WERI-Rb-1 (cell line): ENCODE measurements around the gene ANAPC5.
"Not testable (repeated sequence)": the region's sequence is repeated elsewhere in the genome, so short reads cannot be mapped to it uniquely, and the experiment has no call there.

ENCODE experiments used
- DNase-seq: peaks from one replicate; pipeline ENCODE4 v3.0.0-alpha.2; 2020
- H3K27ac ChIP-seq: fragments of 250-450 bp; sonication (Bioruptor Pico); 2 replicates; pipeline ENCODE4 v1.5.1; 2020; ENCODE audit warnings: mild to moderate bottlenecking, moderate library complexity
- H3K27me3 ChIP-seq: fragments of 250-450 bp; sonication (Bioruptor Pico); 2 replicates; pipeline ENCODE4 v1.5.1; 2021; ENCODE audit warnings: mild to moderate bottlenecking, low read depth, moderate library complexity; ENCODE audit not compliant: insufficient read depth, severe bottlenecking
- H3K36me3 ChIP-seq: fragments of 250-450 bp; sonication (Bioruptor Pico); 2 replicates; pipeline ENCODE4 v1.5.1; 2020; ENCODE audit warnings: mild to moderate bottlenecking, moderate library complexity
- H3K4me3 ChIP-seq: 2 replicates; pipeline ENCODE4 v1.5.1; 2011; ENCODE audit warnings: low read depth, mild to moderate bottlenecking, control low read depth, low read length
- H3K9me3 ChIP-seq: fragments of 250-450 bp; sonication (Bioruptor Pico); 2 replicates; pipeline ENCODE4 v1.5.1; 2021; ENCODE audit warnings: mild to moderate bottlenecking, moderate library complexity; ENCODE audit not compliant: severe bottlenecking
- TF ChIP-seq, protein P1 (sequence below): IDR thresholded peaks from 2 replicates; pipeline ENCODE4 v1.5.1; 2011; ENCODE audit warnings: low read depth, mild to moderate bottlenecking, control low read depth, inconsistent platforms, low read length

Gene ANAPC5

GRCh38 chr12:121314431-121314830 is 37.8 kb downstream of the ANAPC5 start:
- no peak for DNase-seq
- TF ChIP-seq, protein P1, sequence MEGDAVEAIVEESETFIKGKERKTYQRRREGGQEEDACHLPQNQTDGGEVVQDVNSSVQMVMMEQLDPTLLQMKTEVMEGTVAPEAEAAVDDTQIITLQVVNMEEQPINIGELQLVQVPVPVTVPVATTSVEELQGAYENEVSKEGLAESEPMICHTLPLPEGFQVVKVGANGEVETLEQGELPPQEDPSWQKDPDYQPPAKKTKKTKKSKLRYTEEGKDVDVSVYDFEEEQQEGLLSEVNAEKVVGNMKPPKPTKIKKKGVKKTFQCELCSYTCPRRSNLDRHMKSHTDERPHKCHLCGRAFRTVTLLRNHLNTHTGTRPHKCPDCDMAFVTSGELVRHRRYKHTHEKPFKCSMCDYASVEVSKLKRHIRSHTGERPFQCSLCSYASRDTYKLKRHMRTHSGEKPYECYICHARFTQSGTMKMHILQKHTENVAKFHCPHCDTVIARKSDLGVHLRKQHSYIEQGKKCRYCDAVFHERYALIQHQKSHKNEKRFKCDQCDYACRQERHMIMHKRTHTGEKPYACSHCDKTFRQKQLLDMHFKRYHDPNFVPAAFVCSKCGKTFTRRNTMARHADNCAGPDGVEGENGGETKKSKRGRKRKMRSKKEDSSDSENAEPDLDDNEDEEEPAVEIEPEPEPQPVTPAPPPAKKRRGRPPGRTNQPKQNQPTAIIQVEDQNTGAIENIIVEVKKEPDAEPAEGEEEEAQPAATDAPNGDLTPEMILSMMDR = no peak
- H3K9me3 ChIP-seq = no peaks in the 10 kb centered on the region
- H3K4me3 ChIP-seq = no peak overlapping the region
- peaks cover 38% of the 10 kb centered on the region for H3K36me3 ChIP-seq
- no peak overlapping the region for H3K27ac ChIP-seq
- H3K27me3 ChIP-seq = no peaks in the 10 kb centered on the region

GRCh38 chr12:121310231-121310630 is 42.0 kb downstream of the ANAPC5 start:
- not testable (repeated sequence) for H3K27me3 ChIP-seq, DNase-seq, H3K4me3 ChIP-seq, H3K9me3 ChIP-seq, H3K27ac ChIP-seq
- H3K36me3 ChIP-seq = peaks cover 27% of the 10 kb centered on the region

GRCh38 chr12:121307397-121307796 is 44.8 kb downstream of the ANAPC5 start:
- not testable (repeated sequence) for H3K27me3 ChIP-seq, H3K4me3 ChIP-seq, H3K27ac ChIP-seq, H3K9me3 ChIP-seq, DNase-seq
- H3K36me3 ChIP-seq = peaks cover 27% of the 10 kb centered on the region

- Histone ChIP-seq H3K27me3 (no peaks in the 10 kb centered on the region), H3K4me3 (no peak overlapping the region), H3K36me3 (peaks cover 12% of the 10 kb centered on the region), H3K27ac (no peak overlapping the region), H3K9me3 (no peaks in the 10 kb centered on the region)
- DNase-seq = no peak
- TF ChIP-seq, protein P1 = no peak
These were observed 47.9 kb downstream of the ANAPC5 start for GRCh38 chr12:121304306-121304705.

GRCh38 chr12:121301876-121302275 is 50.3 kb downstream of the ANAPC5 start:
- Histone ChIP-seq H3K4me3 (no peak overlapping the region), H3K9me3 (no peaks in the 10 kb centered on the region), H3K27me3 (no peaks in the 10 kb centered on the region), H3K27ac (no peak overlapping the region), H3K36me3 (peaks cover 3% of the 10 kb centered on the region; the same call in 1 of the 2 replicates)
- no peak for DNase-seq
- TF ChIP-seq, protein P1 = no peak

GRCh38 chr12:121300083-121300819 is 52.0 kb downstream of the ANAPC5 start:
- Histone ChIP-seq H3K27ac (no peak overlapping the region), H3K9me3 (no peaks in the 10 kb centered on the region), H3K4me3 (no peak overlapping the region), H3K27me3 (no peaks in the 10 kb centered on the region), H3K36me3 (peaks cover 4% of the 10 kb centered on the region; the same call in 1 of the 2 replicates)
- no peak for DNase-seq
- TF ChIP-seq, protein P1 = no peak

DNA sequence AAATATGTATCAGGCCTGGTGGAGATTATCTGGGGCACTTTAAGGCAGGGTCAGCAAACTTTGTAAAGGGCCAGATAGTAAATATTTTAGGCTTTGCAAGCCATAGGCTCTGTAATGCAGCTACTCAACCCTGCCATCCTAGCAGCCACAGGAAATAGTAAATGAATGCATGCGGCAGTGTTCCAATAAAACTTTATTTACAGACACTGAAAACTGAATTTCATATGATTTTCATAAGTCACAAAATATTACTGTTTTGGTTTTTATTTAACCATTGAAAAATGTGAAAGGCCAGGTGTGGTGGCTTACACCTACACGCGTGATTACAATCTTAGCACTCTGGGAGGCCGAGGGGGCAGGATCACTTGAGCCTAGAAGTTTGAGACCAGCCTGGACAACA is 52.5 kb downstream of the ANAPC5 start:
- H3K27ac ChIP-seq = no peak overlapping the region

DNA sequence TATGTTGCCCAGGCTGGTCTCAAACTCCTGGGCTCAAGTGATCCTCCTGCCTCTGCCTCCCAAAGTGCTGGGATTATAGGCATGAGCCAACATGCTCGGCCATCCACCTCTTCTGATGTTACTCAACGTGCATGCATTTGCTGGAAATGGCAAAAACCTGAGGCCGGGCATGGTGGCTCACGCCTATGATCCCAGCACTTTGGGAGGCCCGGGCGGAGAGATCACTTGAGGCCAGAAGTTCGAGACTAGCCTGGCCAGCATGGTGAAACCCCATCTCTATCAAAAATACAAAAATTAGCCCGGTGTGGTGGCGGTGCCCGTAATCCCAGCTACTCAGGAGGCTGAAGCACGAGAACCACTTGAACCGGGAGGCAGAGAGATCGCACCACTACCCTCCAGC is 53.8 kb downstream of the ANAPC5 start:
- not testable (repeated sequence) for H3K36me3 ChIP-seq, DNase-seq, H3K4me3 ChIP-seq, H3K27ac ChIP-seq, H3K27me3 ChIP-seq, H3K9me3 ChIP-seq

More for the DNA sequence above, 52.5 kb downstream of the ANAPC5 start:
- no peaks in the 10 kb centered on the region for H3K27me3 ChIP-seq
- H3K4me3 ChIP-seq = no peak overlapping the region
- TF ChIP-seq, protein P1 = no peak
- no peak for DNase-seq
- peaks cover 4% of the 10 kb centered on the region; the same call in 1 of the 2 replicates for H3K36me3 ChIP-seq
- no peaks in the 10 kb centered on the region for H3K9me3 ChIP-seq
